Esophagus squamous epithelium (tissue), 4 donors: Measurements from ENCODE around the gene CAPN15.

Source experiments
- CTCF ChIP-seq, 6 experiments: fragments of 450-650 bp in 4 of 6; fragments of 200-600 bp in 2 of 6; sonication (generic) in 2 of 6; IDR thresholded peaks; one replicate each; pipeline ENCODE4 v1.5.1; 2016 to 2019; ENCODE audit warnings: antibody characterized with exemption in 6 of 6, mild to moderate bottlenecking in 4 of 6, moderate library complexity in 4 of 6
- POLR2A ChIP-seq, 4 donors: fragments of 450-650 bp; IDR thresholded peaks; one replicate each; pipeline ENCODE4 v1.6.1; 2017; ENCODE audit warnings: antibody characterized with exemption in 4 of 4, mild to moderate bottlenecking in 4 of 4, moderate library complexity in 3 of 4

DNA sequence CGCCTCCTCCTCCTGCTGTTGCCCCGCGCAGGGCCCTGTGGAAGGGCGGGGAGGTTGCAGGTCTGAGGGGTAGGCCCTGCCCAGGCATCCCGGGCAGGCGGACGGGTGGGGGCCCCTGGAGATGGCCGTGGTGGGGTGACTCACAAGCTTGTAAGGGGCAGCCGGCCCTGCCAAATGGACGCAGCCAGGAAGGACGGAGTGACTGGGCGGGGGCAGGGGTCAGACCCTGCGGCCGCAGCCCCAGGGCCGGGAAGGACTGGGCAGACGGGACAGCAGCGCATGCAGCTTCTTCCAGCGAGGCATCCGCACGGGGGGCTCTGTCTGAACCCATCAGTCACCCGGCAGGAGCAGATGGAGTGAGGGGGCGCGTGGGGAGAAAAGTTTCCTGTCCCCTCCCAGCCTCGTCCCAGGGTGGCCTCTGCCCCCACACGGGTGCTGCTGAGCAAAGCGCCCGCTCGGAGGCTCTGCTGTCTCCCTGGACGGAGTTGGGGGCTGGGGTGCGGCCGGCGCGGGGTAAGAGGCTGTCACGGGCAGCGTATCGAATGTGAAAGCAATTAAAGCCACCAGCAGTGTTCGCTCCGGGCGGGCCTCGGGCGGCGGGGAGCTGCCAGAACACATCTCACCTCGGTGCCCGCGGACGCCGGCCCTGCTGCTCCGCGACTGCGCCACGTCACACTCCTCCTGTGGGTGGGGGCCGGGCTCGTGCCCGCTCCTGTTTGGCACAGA, 27.3 kb downstream of the CAPN15 start:
- TF ChIP-seq CTCF (IDR thresholded peaks at IDR 0.05) (no peak), POLR2A (IDR thresholded peaks at IDR 0.05) (no peak)
